Sigmoid colon (tissue), 7 donors: ENCODE data around the gene CEMP1. TPM values are rescaled to one million over a fixed set of nuclear protein-coding genes. Genes with fewer than 3 reads are reported as not detected.
A peak's percentile ranks its signal among the peaks of the same experiment; 100 is the strongest.

Source experiments
- DNase-seq: peaks from one replicate; pipeline ENCODE4 v3.0.0-alpha.2; 2019
- H3K27ac ChIP-seq, 4 donors: fragments of 200-600 bp; sonication (generic); one replicate each; pipeline ENCODE4 v1.5.1; 2016 to 2019; ENCODE audit warnings: mild to moderate bottlenecking in 1 of 4
- H3K27me3 ChIP-seq, 3 donors: fragments of 200-600 bp; sonication (generic); one replicate each; pipeline ENCODE4 v1.5.1; 2019; ENCODE audit warnings: mild to moderate bottlenecking in 1 of 3
- H3K36me3 ChIP-seq, 4 donors: fragments of 200-600 bp; sonication (generic); one replicate each; pipeline ENCODE4 v1.5.1; 2016 to 2019
- H3K4me1 ChIP-seq, 4 donors: fragments of 200-600 bp; sonication (generic); one replicate each; pipeline ENCODE4 v1.5.1; 2017 to 2019
- H3K4me3 ChIP-seq, 4 donors: fragments of 200-600 bp; sonication (generic); one replicate each; pipeline ENCODE4 v1.5.1; 2017 to 2019; ENCODE audit warnings: mild to moderate bottlenecking in 2 of 4, moderate library complexity in 1 of 4
- H3K9me3 ChIP-seq, 4 donors: fragments of 200-600 bp in 3 of 4; sonication (generic) in 3 of 4; one replicate each; pipeline versions ENCODE4 v1.5.1 to v1.6.1; 2013 to 2019
- EP300 ChIP-seq, 4 donors: sonication (generic); formaldehyde crosslinking; IDR thresholded peaks; one replicate each; pipeline ENCODE4 v1.6.1; 2017; ENCODE audit warnings: antibody characterized with exemption in 4 of 4
- POLR2A ChIP-seq, 2 donors: fragments of 450-650 bp; IDR thresholded peaks; one replicate each; pipeline ENCODE4 v1.6.1; 2016; ENCODE audit warnings: antibody characterized with exemption in 2 of 2, mild to moderate bottlenecking in 2 of 2, moderate library complexity in 2 of 2
- POLR2AphosphoS5 ChIP-seq, 4 donors: sonication (generic); formaldehyde crosslinking; IDR thresholded peaks; one replicate each; pipeline ENCODE4 v1.6.1; 2017; ENCODE audit warnings: antibody characterized with exemption in 4 of 4
- WGBS, 2 donors: extraction: QIAGEN DNeasy Blood & Tissue Kit; methylation state at CpG; one replicate each; pipeline ENCODE4 v1.1.7; 2013; 5-methylcytosine and 5-hydroxymethylcytosine counted together
- intact Hi-C: fragments of 100-400 bp; cut with DNase I; formaldehyde crosslinking; loops from one replicate; pipeline ENCODE4 v1.15.1; 2023
- polyA plus RNA-seq, 3 donors: library from polyadenylated mRNA; stranded (reverse); fragments of 200-250 nt; gene quantifications; one replicate each; pipeline ENCODE4 v1.2.3, GENCODE V29; 2013
- total RNA-seq, 4 donors: library from RNA; depleted of rRNA; stranded (reverse); fragments of >200 nt; gene quantifications; one replicate each; pipeline ENCODE4 v1.1.0, GENCODE V29; 2016
- TF ChIP-seq, protein P1 (sequence below), 4 experiments: fragments of 450-650 bp in 3 of 4; fragments of 200-600 bp in 1 of 4; IDR thresholded peaks; one replicate each; pipeline ENCODE4 v1.5.1; 2016 to 2019; ENCODE audit warnings: antibody characterized with exemption in 4 of 4, mild to moderate bottlenecking in 3 of 4, moderate library complexity in 2 of 4
- donor health status: healthy with polysubstance abuse.
- donor health status: Bipolar disorder and iron deficiency.
- donor health status: healthy.

Gene CEMP1
- total and polyA plus RNA-seq, 7 donors, result 0.90 to 1.2 TPM; not detected in 5

DNA sequence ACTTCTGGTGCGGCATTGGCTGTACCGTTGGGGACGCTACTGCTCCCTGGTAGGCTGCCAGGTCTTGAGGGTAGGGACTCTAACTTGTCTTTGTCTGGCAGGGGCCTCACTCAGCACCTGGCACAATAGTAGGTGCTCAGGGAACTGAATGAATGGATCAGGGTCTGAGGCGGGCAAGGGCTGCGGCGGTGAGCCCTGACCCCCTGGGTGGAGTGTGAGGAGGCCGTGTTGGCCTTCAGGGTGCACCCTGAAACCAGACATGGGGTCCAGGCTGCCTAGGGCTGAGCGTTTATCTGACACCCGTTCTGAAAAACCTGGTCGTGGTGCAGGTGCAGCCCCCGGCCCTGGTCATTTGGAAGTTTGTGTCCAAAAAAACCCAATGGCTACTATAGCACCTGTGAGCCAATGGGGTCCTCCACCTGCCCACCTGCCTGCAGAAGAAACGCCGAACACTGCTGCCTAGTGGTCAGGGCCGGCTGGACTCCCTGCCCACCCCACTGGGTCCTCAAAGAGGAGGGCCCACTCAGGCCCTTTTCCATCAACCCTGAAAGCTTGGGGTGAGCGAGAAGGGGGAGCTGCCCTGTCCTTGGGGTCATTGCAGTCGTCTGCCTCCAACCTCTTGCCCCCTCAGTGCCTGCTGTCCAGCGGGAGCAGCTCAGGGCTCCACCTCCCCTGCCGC lies 22.3 kb downstream of the CEMP1 start:
- Histone ChIP-seq H3K4me3 (no peak overlapping the region), H3K36me3 (no peaks in the 10 kb centered on the region), H3K27me3 (no peaks in the 10 kb centered on the region), H3K27ac (no peak overlapping the region), H3K4me1 (peaks cover 0 to 21% (median 20%) of the 10 kb centered on the region in 4 donors), H3K9me3 (no peaks in the 10 kb centered on the region)
- TF ChIP-seq, protein P1, sequence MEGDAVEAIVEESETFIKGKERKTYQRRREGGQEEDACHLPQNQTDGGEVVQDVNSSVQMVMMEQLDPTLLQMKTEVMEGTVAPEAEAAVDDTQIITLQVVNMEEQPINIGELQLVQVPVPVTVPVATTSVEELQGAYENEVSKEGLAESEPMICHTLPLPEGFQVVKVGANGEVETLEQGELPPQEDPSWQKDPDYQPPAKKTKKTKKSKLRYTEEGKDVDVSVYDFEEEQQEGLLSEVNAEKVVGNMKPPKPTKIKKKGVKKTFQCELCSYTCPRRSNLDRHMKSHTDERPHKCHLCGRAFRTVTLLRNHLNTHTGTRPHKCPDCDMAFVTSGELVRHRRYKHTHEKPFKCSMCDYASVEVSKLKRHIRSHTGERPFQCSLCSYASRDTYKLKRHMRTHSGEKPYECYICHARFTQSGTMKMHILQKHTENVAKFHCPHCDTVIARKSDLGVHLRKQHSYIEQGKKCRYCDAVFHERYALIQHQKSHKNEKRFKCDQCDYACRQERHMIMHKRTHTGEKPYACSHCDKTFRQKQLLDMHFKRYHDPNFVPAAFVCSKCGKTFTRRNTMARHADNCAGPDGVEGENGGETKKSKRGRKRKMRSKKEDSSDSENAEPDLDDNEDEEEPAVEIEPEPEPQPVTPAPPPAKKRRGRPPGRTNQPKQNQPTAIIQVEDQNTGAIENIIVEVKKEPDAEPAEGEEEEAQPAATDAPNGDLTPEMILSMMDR (IDR thresholded peaks at IDR 0.05), result no peak
- TF ChIP-seq POLR2A (IDR thresholded peaks at IDR 0.05) (no peak), POLR2AphosphoS5 (IDR thresholded peaks at IDR 0.05) (no peak), EP300 (IDR thresholded peaks at IDR 0.05) (no peak)
- WGBS, 2 donors, result 92 to 93% methylated on average over 18 of the region's 18 CpGs
- DNase-seq, result no peak
- intact Hi-C loops, result loop anchor here (10.0 kb wide), 1 partner anchor 234 kb away; no protein-coding TSS in a partner anchor

- no peaks in the 10 kb centered on the region for H3K27me3 ChIP-seq
- DNase-seq, result peak; percentile 80
Measured at GRCh38 chr16:2507665-2508064, 23.5 kb downstream of the CEMP1 start.

DNA sequence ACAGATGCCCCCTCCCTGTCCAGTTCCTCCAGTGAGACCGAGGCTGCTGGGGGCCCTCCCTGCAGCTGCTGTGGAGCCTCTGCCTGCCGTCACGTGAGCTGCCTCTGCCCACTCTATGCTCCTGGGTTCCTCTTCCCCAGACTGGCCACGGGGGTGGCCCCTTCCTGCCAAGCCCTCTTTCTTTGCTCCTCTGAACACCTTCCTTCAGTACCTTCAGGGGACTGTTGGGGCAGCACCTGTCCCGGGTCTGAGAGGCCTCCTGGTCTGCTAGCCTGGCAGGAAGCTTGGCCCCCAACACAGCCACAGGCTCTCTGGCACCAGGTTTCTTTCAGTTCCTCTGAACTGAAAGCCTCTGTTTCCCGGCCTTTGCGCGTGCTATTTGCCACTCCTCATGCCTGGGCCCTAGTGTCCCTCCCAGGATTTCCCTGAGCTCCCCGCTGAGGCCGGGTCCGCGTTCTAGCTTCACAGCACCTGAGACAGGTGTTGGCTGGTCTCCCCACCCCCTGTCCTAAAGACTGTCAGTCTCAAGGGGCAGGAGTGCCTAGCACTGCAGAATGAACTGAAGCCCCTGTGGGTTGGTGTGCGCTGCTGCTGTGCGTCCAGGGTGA lies 24.1 kb downstream of the CEMP1 start:
- DNase-seq, result peak; percentile 76
- TF ChIP-seq POLR2AphosphoS5 (IDR thresholded peaks at IDR 0.05) (peak in 1 of 4 donors; percentile 17), EP300 (IDR thresholded peaks at IDR 0.05) (no peak)
- peak overlapping the region in 3 of 4 donors; percentile 43 to 65 (median 58) for H3K27ac ChIP-seq

More at GRCh38 chr16:2507665-2508064, 23.5 kb downstream of the CEMP1 start:
- peak overlapping the region in 3 of 4 donors; percentile 43 to 65 (median 58) for H3K27ac ChIP-seq
- H3K9me3 ChIP-seq, result no peaks in the 10 kb centered on the region
- TF ChIP-seq POLR2AphosphoS5 (IDR thresholded peaks at IDR 0.05), result peak in 2 of 4 donors; percentile 14 to 34
- TF ChIP-seq, protein P1 (IDR thresholded peaks at IDR 0.05), result no peak
- no peaks in the 10 kb centered on the region for H3K36me3 ChIP-seq
- intact Hi-C loops, result loop anchor here (10.0 kb wide), 1 partner anchor 233 kb away; no protein-coding TSS in a partner anchor
- WGBS, 2 donors, result 83 to 94% methylated on average over 11 of the region's 11 CpGs
- H3K4me3 ChIP-seq, result no peak overlapping the region
- H3K4me1 ChIP-seq, result peaks cover 0 to 18% (median 13%) of the 10 kb centered on the region in 4 donors

DNA sequence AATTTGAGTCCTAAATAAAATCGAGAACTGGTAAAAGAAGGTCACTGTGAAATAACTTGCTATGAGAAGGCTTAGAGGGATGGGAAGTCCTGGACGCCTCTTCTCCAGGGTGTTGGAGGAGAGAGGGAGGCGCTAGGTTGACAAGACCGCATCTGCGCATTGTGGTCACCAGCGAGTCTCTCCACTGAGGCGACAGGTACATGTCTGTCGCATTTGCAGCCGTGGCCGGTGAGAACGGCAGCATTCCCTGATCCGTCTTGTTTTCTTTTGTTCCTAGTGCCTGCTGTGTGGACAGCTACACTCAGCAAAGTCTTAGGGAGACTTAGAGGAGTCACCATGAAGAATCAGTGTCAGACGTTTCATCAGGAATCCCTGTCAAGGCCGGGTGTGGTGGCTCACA lies 25.5 kb downstream of the CEMP1 start:
- H3K4me3 ChIP-seq, result no peak overlapping the region
- peaks cover 0 to 25% (median 14%) of the 10 kb centered on the region in 4 donors for H3K4me1 ChIP-seq
- H3K27me3 ChIP-seq, result no peaks in the 10 kb centered on the region
- intact Hi-C loops, result loop anchor here (10.0 kb wide), 1 partner anchor 231 kb away; no protein-coding TSS in a partner anchor
- 92 to 94% methylated on average over 14 of the region's 14 CpGs for WGBS, 2 donors
- TF ChIP-seq, protein P1 (IDR thresholded peaks at IDR 0.05), result no peak
- TF ChIP-seq EP300 (IDR thresholded peaks at IDR 0.05) (no peak), POLR2A (IDR thresholded peaks at IDR 0.05) (no peak), POLR2AphosphoS5 (IDR thresholded peaks at IDR 0.05) (no peak)
- no peaks in the 10 kb centered on the region for H3K36me3 ChIP-seq
- no peaks in the 10 kb centered on the region for H3K9me3 ChIP-seq
- no peak for DNase-seq
- no peak overlapping the region for H3K27ac ChIP-seq

More for the DNA sequence above, 24.1 kb downstream of the CEMP1 start:
- Histone ChIP-seq H3K9me3 (no peaks in the 10 kb centered on the region), H3K4me1 (peaks cover 0 to 21% (median 13%) of the 10 kb centered on the region in 4 donors), H3K36me3 (no peaks in the 10 kb centered on the region), H3K27me3 (no peaks in the 10 kb centered on the region), H3K4me3 (no peak overlapping the region)
- intact Hi-C loops, result loop anchor here (10.0 kb wide), 1 partner anchor 232 kb away; no protein-coding TSS in a partner anchor
- 60 to 85% methylated on average over 14 of the region's 14 CpGs for WGBS, 2 donors
